Parathyroid adenoma (tissue), 2 donors: ENCODE results near the gene TMEM74B.

ENCODE experiments used
- H2AFZ ChIP-seq: fragments of 300-600 bp; sonication (generic); one replicate; pipeline ENCODE4 v1.7.0; 2017; ENCODE audit warnings: antibody characterized with exemption, mild to moderate bottlenecking
- H3K27ac ChIP-seq: fragments of 300-600 bp; sonication (generic); one replicate; pipeline ENCODE4 v1.7.0; 2017
- H3K27me3 ChIP-seq: fragments of 300-600 bp; sonication (generic); one replicate; pipeline ENCODE4 v1.7.0; 2017; ENCODE audit warnings: low read length; ENCODE audit not compliant: control insufficient read depth, insufficient read depth
- H3K36me3 ChIP-seq: fragments of 300-600 bp; sonication (generic); one replicate; pipeline ENCODE4 v1.7.0; 2017; ENCODE audit warnings: low read length; ENCODE audit not compliant: control insufficient read depth, insufficient read depth
- H3K4me1 ChIP-seq: fragments of 300-600 bp; sonication (generic); one replicate; pipeline ENCODE4 v1.7.0; 2017; ENCODE audit warnings: control low read depth
- H3K4me2 ChIP-seq: fragments of 300-600 bp; sonication (generic); one replicate; pipeline ENCODE4 v1.7.0; 2017; ENCODE audit warnings: low read length
- H3K4me3 ChIP-seq: fragments of 300-600 bp; sonication (generic); one replicate; pipeline ENCODE4 v1.7.0; 2017; ENCODE audit warnings: low read depth, low read length
- H3K79me2 ChIP-seq: fragments of 300-600 bp; sonication (generic); one replicate; pipeline ENCODE4 v1.7.0; 2017; ENCODE audit warnings: control low read depth
- H3K9ac ChIP-seq: fragments of 300-600 bp; sonication (generic); one replicate; pipeline ENCODE4 v1.7.0; 2017; ENCODE audit warnings: mild to moderate bottlenecking
- H3K9me3 ChIP-seq: fragments of 300-600 bp; sonication (generic); one replicate; pipeline ENCODE4 v1.7.0; 2017; ENCODE audit warnings: low read length; ENCODE audit not compliant: control insufficient read depth
- TF ChIP-seq, protein P1 (sequence below): fragments of 300-600 bp; sonication (generic); IDR thresholded peaks from one replicate; pipeline ENCODE4 v1.7.0; 2017; ENCODE audit warnings: antibody characterized with exemption, mild to moderate bottlenecking
- donor health status: primary hyperparathyroidism.

The TMEM74B gene

DNA sequence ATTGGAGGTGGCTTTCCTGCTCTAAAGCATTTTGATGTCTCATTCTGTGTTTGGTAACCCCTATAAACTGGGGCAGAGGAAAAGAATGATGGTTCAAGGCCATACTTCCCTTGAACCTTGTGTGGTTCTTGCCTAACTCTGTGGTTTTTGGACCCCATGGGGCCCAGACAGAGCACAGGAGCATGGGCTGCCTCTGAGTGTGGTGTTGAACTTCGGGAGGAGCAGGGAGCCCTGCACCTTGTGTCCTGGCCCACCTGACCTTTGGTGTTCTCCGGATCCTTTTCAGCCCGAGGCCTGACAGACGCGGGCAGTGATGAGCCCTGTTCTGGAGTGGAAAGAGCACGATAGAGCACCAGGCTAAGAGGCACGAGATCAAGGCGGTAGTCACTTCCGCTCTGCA, 18.8 kb downstream of the TMEM74B start:
- no peak overlapping the region for H3K4me2 ChIP-seq
- H3K27ac ChIP-seq, result no peak overlapping the region
- H2AFZ ChIP-seq, result no peak overlapping the region
- no peaks in the 10 kb centered on the region for H3K9me3 ChIP-seq
- no peak overlapping the region for H3K4me3 ChIP-seq
- no peaks in the 10 kb centered on the region for H3K4me1 ChIP-seq
- no peaks in the 10 kb centered on the region for H3K27me3 ChIP-seq
- TF ChIP-seq, protein P1, sequence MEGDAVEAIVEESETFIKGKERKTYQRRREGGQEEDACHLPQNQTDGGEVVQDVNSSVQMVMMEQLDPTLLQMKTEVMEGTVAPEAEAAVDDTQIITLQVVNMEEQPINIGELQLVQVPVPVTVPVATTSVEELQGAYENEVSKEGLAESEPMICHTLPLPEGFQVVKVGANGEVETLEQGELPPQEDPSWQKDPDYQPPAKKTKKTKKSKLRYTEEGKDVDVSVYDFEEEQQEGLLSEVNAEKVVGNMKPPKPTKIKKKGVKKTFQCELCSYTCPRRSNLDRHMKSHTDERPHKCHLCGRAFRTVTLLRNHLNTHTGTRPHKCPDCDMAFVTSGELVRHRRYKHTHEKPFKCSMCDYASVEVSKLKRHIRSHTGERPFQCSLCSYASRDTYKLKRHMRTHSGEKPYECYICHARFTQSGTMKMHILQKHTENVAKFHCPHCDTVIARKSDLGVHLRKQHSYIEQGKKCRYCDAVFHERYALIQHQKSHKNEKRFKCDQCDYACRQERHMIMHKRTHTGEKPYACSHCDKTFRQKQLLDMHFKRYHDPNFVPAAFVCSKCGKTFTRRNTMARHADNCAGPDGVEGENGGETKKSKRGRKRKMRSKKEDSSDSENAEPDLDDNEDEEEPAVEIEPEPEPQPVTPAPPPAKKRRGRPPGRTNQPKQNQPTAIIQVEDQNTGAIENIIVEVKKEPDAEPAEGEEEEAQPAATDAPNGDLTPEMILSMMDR, result no peak
- H3K9ac ChIP-seq, result no peak overlapping the region
- no peaks in the 10 kb centered on the region for H3K79me2 ChIP-seq
- H3K36me3 ChIP-seq, result no peaks in the 10 kb centered on the region

DNA sequence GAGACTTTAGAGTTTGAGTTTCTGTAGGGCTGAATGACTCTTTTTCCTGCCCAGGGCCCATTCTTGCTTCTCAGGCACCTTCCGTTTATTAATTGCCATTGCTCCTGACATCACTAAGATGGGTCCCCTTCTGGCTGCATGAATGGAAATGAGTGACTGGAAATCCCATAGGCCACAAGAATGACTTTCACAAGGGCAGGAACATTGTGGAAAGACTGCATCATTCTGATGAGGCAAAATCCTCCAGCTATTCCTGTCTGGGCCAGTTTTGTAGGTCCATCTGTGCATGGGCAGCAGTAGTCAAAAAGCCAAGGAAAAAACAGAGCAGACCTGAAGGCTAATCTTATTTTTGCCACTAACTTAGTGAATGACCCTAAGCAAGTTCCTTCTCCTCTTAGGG, 19.3 kb downstream of the TMEM74B start:
- Histone ChIP-seq H3K36me3 (no peaks in the 10 kb centered on the region), H3K9me3 (no peaks in the 10 kb centered on the region), H3K4me1 (no peaks in the 10 kb centered on the region), H3K9ac (no peak overlapping the region), H3K27me3 (no peaks in the 10 kb centered on the region), H3K4me2 (no peak overlapping the region), H2AFZ (no peak overlapping the region), H3K79me2 (peaks cover 3% of the 10 kb centered on the region), H3K4me3 (no peak overlapping the region), H3K27ac (no peak overlapping the region)
- TF ChIP-seq, protein P1, result no peak

DNA sequence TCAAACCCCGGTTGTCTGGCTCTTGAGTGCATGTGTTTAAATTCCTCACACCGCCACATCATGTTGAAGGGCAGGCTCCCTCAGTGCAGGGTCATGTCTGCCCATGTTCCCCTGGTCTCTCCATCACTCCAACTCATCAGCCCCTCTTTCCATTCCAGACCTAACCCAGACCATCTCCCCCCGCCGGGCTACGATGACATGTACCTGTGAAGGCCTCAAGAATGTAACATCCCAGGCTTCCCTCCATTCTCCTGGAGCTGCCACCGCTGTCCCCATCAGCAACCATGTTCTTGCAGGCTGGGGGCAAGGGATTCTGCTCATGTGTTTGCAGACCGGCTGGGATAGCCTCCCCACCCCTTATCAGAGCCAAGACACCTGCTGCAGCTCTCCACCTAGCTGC, 19.9 kb downstream of the TMEM74B start:
- Histone ChIP-seq H3K27me3 (no peaks in the 10 kb centered on the region), H3K36me3 (no peaks in the 10 kb centered on the region), H2AFZ (no peak overlapping the region)

DNA sequence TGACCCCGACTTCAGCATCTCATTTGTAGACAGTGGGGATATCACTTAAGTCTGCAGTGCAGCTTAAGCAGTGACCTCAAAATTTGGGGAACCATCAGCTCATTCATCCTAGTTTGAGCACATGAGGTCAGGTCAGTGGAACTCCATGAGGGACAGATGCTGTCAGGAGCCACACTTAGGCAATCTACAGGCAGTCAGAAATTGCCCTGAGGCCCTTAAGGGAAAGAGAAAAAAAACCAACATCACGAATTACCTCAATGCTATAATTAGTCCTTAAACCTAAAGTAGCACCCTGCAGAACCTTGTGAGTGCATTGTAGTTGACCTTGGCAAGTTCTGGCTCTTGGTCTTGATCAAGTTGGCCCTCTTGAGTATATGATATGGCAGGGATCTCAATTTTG, 21.1 kb downstream of the TMEM74B start:
- H3K79me2 ChIP-seq, result peaks cover 3% of the 10 kb centered on the region
- H3K27ac ChIP-seq, result no peak overlapping the region
- H3K4me3 ChIP-seq, result no peak overlapping the region
- no peaks in the 10 kb centered on the region for H3K9me3 ChIP-seq
- no peak overlapping the region for H2AFZ ChIP-seq
- H3K27me3 ChIP-seq, result no peaks in the 10 kb centered on the region
- no peak overlapping the region for H3K4me2 ChIP-seq
- no peaks in the 10 kb centered on the region for H3K36me3 ChIP-seq
- TF ChIP-seq, protein P1, result no peak
- H3K9ac ChIP-seq, result no peak overlapping the region
- no peaks in the 10 kb centered on the region for H3K4me1 ChIP-seq

More for the DNA sequence above, 19.9 kb downstream of the TMEM74B start:
- Histone ChIP-seq H3K9ac (no peak overlapping the region), H3K4me2 (no peak overlapping the region), H3K79me2 (peaks cover 3% of the 10 kb centered on the region), H3K4me1 (no peaks in the 10 kb centered on the region), H3K4me3 (no peak overlapping the region), H3K27ac (no peak overlapping the region), H3K9me3 (no peaks in the 10 kb centered on the region)
- TF ChIP-seq, protein P1, result no peak

DNA sequence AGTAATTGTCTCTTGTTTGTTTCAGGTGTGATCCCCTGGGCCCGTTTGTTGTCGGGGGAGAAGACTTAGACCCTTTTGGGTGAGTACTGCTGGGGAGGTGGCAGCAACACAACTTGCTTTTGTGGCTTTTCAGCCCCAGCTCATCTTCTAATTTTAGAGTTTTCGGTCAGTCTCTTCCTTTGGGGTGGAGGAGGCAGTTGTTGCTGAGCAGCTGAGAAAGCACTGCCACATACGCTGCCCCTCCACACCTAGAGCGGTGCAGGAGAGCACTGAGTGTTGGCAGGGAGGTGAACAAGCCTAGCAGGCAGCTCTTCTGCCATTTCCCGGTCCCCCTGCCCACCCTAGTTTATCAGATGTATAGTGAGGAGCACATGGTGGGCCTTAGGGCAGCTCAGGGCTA, 21.7 kb downstream of the TMEM74B start:
- no peak overlapping the region for H3K4me2 ChIP-seq
- H3K9me3 ChIP-seq, result no peaks in the 10 kb centered on the region
- H3K9ac ChIP-seq, result no peak overlapping the region
- no peaks in the 10 kb centered on the region for H3K27me3 ChIP-seq
- TF ChIP-seq, protein P1, result no peak
- H3K36me3 ChIP-seq, result no peaks in the 10 kb centered on the region
- peaks cover 3% of the 10 kb centered on the region for H3K79me2 ChIP-seq
- H3K27ac ChIP-seq, result no peak overlapping the region
- no peak overlapping the region for H3K4me3 ChIP-seq
- H3K4me1 ChIP-seq, result no peaks in the 10 kb centered on the region
- no peak overlapping the region for H2AFZ ChIP-seq
